Measurements from ENCODE around the gene EZH2. TPM values are rescaled to one million over a fixed set of nuclear protein-coding genes. Genes with fewer than 3 reads are reported as not detected.

Gene EZH2
- polyA plus RNA-seq, 1 donor from 2014 or later: 67.2 TPM

DNA sequence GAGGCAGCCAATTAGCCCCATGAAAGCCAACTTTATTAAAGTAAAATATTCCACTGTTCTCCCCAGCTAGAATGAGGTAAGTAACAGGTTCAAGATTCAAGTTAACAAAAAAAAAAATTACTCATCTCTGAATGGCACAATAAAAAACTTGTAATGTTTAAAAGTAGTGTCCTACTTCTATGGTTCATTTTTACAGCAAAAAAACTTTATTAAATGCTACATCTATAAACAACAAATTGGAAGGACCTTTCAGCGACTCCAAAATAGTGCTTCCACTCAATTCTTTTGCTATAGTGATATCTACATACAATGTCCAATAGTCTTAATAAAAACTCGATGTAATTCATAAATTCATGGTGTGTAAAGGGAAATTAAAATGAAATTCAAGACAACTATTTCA lies 59.2 kb downstream of the EZH2 start:
- Histone ChIP-seq H3K4me3 (ENCODE audit: low read length) (no peak overlapping the region), H4K20me1 (ENCODE audit: insufficient read depth) (no peaks in the 10 kb centered on the region), H3K4me2 (ENCODE audit: low read length) (no peak overlapping the region), H3F3A (ENCODE audit: insufficient read depth, low read length, poor library complexity, severe bottlenecking) (no peaks in the 10 kb centered on the region), H3K27ac (ENCODE audit: low read length) (no peak overlapping the region), H3K79me2 (replicated peaks; ENCODE audit: insufficient read depth, low read length) (no peaks in the 10 kb centered on the region), H3K9ac (ENCODE audit: low read length) (no peak overlapping the region), H3K9me2 (ENCODE audit: insufficient read depth, low read length) (no peaks in the 10 kb centered on the region), H3K9me3 (ENCODE audit: low read length) (no peaks in the 10 kb centered on the region), H3K36me3 (ENCODE audit: insufficient read depth, low read length) (peaks cover 4% of the 10 kb centered on the region), H2AFZ (ENCODE audit: low read depth, low read length) (no peak overlapping the region), H3K27me3 (ENCODE audit: insufficient read depth, low read depth, low read length) (no peaks in the 10 kb centered on the region)
- TF ChIP-seq, protein P1, sequence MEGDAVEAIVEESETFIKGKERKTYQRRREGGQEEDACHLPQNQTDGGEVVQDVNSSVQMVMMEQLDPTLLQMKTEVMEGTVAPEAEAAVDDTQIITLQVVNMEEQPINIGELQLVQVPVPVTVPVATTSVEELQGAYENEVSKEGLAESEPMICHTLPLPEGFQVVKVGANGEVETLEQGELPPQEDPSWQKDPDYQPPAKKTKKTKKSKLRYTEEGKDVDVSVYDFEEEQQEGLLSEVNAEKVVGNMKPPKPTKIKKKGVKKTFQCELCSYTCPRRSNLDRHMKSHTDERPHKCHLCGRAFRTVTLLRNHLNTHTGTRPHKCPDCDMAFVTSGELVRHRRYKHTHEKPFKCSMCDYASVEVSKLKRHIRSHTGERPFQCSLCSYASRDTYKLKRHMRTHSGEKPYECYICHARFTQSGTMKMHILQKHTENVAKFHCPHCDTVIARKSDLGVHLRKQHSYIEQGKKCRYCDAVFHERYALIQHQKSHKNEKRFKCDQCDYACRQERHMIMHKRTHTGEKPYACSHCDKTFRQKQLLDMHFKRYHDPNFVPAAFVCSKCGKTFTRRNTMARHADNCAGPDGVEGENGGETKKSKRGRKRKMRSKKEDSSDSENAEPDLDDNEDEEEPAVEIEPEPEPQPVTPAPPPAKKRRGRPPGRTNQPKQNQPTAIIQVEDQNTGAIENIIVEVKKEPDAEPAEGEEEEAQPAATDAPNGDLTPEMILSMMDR (IDR thresholded peaks at IDR 0.05; ENCODE audit: poor library complexity, severe bottlenecking): no peak
- TF ChIP-seq, protein P2, sequence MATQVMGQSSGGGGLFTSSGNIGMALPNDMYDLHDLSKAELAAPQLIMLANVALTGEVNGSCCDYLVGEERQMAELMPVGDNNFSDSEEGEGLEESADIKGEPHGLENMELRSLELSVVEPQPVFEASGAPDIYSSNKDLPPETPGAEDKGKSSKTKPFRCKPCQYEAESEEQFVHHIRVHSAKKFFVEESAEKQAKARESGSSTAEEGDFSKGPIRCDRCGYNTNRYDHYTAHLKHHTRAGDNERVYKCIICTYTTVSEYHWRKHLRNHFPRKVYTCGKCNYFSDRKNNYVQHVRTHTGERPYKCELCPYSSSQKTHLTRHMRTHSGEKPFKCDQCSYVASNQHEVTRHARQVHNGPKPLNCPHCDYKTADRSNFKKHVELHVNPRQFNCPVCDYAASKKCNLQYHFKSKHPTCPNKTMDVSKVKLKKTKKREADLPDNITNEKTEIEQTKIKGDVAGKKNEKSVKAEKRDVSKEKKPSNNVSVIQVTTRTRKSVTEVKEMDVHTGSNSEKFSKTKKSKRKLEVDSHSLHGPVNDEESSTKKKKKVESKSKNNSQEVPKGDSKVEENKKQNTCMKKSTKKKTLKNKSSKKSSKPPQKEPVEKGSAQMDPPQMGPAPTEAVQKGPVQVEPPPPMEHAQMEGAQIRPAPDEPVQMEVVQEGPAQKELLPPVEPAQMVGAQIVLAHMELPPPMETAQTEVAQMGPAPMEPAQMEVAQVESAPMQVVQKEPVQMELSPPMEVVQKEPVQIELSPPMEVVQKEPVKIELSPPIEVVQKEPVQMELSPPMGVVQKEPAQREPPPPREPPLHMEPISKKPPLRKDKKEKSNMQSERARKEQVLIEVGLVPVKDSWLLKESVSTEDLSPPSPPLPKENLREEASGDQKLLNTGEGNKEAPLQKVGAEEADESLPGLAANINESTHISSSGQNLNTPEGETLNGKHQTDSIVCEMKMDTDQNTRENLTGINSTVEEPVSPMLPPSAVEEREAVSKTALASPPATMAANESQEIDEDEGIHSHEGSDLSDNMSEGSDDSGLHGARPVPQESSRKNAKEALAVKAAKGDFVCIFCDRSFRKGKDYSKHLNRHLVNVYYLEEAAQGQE (IDR thresholded peaks at IDR 0.05; ENCODE audit: borderline replicate concordance): no peak
- TF ChIP-seq SMC3 (conservative IDR thresholded peaks at IDR 0.05; ENCODE audit: poor library complexity) (no peak), EZH2 (IDR thresholded peaks at IDR 0.05; ENCODE audit: borderline replicate concordance, insufficient read depth, low read length, poor library complexity, severe bottlenecking) (no peak), MXI1 (conservative IDR thresholded peaks at IDR 0.05; ENCODE audit: poor library complexity, severe bottlenecking) (no peak), TAF1 (IDR thresholded peaks at IDR 0.05; ENCODE audit: low read depth) (no peak), POLR2AphosphoS5 (IDR thresholded peaks at IDR 0.05) (no peak), RAD21 (conservative IDR thresholded peaks at IDR 0.05) (no peak), EP300 (conservative IDR thresholded peaks at IDR 0.05; ENCODE audit: poor library complexity, severe bottlenecking) (no peak)

DNA sequence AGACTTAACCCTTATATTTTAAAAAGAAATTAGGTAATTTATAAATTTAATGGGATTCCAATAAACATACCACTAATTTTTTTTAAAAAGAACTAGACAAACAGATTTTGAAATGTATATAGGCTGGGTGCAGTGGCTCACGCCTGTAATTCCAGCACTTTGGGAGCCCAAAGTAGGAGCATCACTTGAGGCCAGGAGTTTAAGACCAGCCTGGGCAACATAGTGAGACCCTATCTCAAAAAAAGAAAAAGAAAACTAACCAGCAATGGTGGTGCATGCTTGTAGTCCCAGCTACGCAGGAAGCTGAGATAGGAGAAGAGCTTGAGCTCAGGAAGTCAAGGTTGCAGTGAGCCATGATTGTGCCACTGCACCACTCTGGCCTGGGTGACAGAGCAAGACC lies 62.7 kb downstream of the EZH2 start:
- no peak overlapping the region for H3K4me3 ChIP-seq (ENCODE audit: low read length)
- TF ChIP-seq TAF1 (IDR thresholded peaks at IDR 0.05; ENCODE audit: low read depth) (no peak), EZH2 (IDR thresholded peaks at IDR 0.05; ENCODE audit: borderline replicate concordance, insufficient read depth, low read length, poor library complexity, severe bottlenecking) (no peak), EP300 (conservative IDR thresholded peaks at IDR 0.05; ENCODE audit: poor library complexity, severe bottlenecking) (no peak), RAD21 (conservative IDR thresholded peaks at IDR 0.05) (no peak), POLR2AphosphoS5 (IDR thresholded peaks at IDR 0.05) (no peak), MXI1 (conservative IDR thresholded peaks at IDR 0.05; ENCODE audit: poor library complexity, severe bottlenecking) (no peak)
- TF ChIP-seq, protein P2 (IDR thresholded peaks at IDR 0.05; ENCODE audit: borderline replicate concordance): no peak
- TF ChIP-seq, protein P1 (IDR thresholded peaks at IDR 0.05; ENCODE audit: poor library complexity, severe bottlenecking): no peak
- H3K27ac ChIP-seq (ENCODE audit: low read length): no peak overlapping the region
- H3K4me2 ChIP-seq (ENCODE audit: low read length): no peak overlapping the region
- H4K20me1 ChIP-seq (ENCODE audit: insufficient read depth): no peaks in the 10 kb centered on the region
- H3K79me2 ChIP-seq (replicated peaks; ENCODE audit: insufficient read depth, low read length): no peaks in the 10 kb centered on the region
- no peaks in the 10 kb centered on the region for H3F3A ChIP-seq (ENCODE audit: insufficient read depth, low read length, poor library complexity, severe bottlenecking)
- no peaks in the 10 kb centered on the region for H3K9me3 ChIP-seq (ENCODE audit: low read length)
- no peaks in the 10 kb centered on the region for H3K9me2 ChIP-seq (ENCODE audit: insufficient read depth, low read length)
- no peaks in the 10 kb centered on the region for H3K27me3 ChIP-seq (ENCODE audit: insufficient read depth, low read depth, low read length)
- peaks cover 16% of the 10 kb centered on the region for H3K36me3 ChIP-seq (ENCODE audit: insufficient read depth, low read length)
- H2AFZ ChIP-seq (ENCODE audit: low read depth, low read length): no peak overlapping the region
- H3K9ac ChIP-seq (ENCODE audit: low read length): no peak overlapping the region

All from neural cell (in vitro differentiated cells).